Tibial artery (tissue), 4 donors: ENCODE measurements around the gene WDR82.

Experiments
- DNase-seq, 2 donors: peaks; one replicate each; pipeline ENCODE4 v3.0.0-alpha.2; 2019
- H3K27ac ChIP-seq, 2 donors: fragments of 200-600 bp; sonication (generic) in 1 of 2; 1 replicate in 1 of 2; 2 replicates in 1 of 2; pipeline ENCODE4 v1.5.1; 2018 to 2019; ENCODE audit warnings: mild to moderate bottlenecking in 1 of 2
- H3K27me3 ChIP-seq, 2 donors: fragments of 200-600 bp; sonication (generic) in 1 of 2; one replicate each; pipeline versions ENCODE4 v1.5.1 to v1.6.0; 2016 to 2019
- H3K36me3 ChIP-seq, 3 donors: fragments of 200-600 bp; sonication (generic) in 2 of 3; one replicate each; pipeline ENCODE4 v1.5.1; 2016 to 2019; ENCODE audit warnings: mild to moderate bottlenecking in 2 of 3
- H3K4me1 ChIP-seq, 4 donors: fragments of 200-600 bp; sonication (generic) in 2 of 4; 1 replicate in 3 of 4; 2 replicates in 1 of 4; pipeline ENCODE4 v1.5.1; 2016 to 2019
- H3K4me3 ChIP-seq, 2 donors: fragments of 200-600 bp; sonication (generic) in 1 of 2; 1 replicate in 1 of 2; 2 replicates in 1 of 2; pipeline ENCODE4 v1.5.1; 2018 to 2019; ENCODE audit warnings: mild to moderate bottlenecking in 2 of 2
- H3K9me3 ChIP-seq, 3 donors: fragments of 200-600 bp; sonication (generic) in 1 of 3; one replicate each; pipeline ENCODE4 v1.5.1; 2016 to 2019
- CTCF ChIP-seq, 2 experiments: fragments of 200-600 bp in 1 of 2; fragments of 450-650 bp in 1 of 2; IDR thresholded peaks; one replicate each; pipeline ENCODE4 v1.5.1; 2017 to 2019; ENCODE audit warnings: antibody characterized with exemption in 2 of 2, mild to moderate bottlenecking in 1 of 2, moderate library complexity in 1 of 2
- intact Hi-C: fragments of 100-400 bp; cut with DNase I; formaldehyde crosslinking; loops from one replicate; pipeline ENCODE4 v1.15.0; 2023; ENCODE audit warnings: low total_unique reads

The WDR82 gene

DNA sequence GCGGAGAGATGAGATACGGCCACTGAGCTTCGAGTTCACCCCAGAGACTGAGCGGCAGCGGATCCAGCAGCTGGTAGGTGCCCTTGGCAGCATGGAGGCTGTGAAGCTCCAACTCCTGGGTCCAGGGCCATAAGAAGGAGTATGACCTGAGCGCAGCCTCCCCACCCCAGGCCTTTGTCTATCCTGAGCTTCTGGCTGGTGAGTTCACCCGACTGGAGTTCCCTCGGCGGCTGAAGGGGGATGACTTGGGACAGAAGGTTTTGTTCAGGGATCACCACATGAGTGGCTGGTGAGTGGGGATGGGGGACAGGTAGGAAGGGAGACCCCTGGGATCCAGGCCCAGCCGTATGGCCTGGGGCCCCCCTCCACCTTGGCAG, 30.3 kb downstream of the WDR82 start:
- H3K36me3 ChIP-seq, result peaks cover 10 to 54% (median 46%) of the 10 kb centered on the region in 3 donors

DNA sequence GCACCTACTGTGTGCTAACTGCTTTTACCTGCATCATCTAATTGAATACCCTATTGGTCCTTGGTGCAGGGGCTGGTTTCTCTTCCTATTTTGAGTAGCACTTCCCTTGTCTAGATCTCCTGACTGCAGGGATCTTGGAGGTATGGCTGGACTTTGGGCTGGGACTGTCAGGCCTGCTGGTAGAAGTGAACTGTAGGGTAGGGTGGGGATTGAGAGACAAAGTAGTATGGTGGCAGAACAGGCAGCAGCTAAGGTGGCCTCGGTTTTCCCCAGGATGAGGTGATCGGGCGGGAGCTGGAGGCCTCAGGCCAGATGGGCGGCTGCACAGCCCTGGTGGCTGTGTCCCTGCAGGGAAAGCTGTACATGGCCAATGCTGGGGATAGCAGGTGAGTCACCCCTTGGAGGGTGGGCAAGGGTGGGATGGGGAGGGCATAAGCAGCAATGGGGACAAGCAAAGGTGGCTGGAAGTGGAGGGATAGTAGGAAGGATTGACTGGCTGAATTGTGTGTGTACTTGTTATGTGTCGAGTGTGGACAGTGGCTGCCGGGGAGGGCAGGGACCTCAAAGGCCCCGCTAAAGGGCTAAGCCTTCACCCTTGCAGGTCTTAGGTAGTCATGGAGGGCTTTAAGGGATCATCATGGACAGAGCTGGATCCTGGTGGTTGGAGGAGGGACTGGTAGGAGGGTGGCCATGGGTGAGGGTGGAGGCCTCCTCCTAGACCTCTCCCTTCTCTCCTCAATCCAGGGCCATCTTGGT, 30.9 kb downstream of the WDR82 start:
- H3K4me1 ChIP-seq, result peaks cover 0 to 22% (median 15%) of the 10 kb centered on the region in 4 donors
- H3K36me3 ChIP-seq, result peaks cover 10 to 49% (median 40%) of the 10 kb centered on the region in 3 donors
- no peaks in the 10 kb centered on the region for H3K27me3 ChIP-seq
- DNase-seq, result peak in 1 of 2 donors; percentile 58
- H3K9me3 ChIP-seq, result no peaks in the 10 kb centered on the region
- H3K4me3 ChIP-seq, result peak overlapping the region in 1 of 2 donors; percentile 60
- no peak overlapping the region for H3K27ac ChIP-seq
- intact Hi-C loops, result no loop called here
- no peak for TF ChIP-seq CTCF (IDR thresholded peaks at IDR 0.05)

More for the DNA sequence above, 30.3 kb downstream of the WDR82 start:
- Histone ChIP-seq H3K4me1 (peaks cover 0 to 22% (median 15%) of the 10 kb centered on the region in 4 donors), H3K27ac (no peak overlapping the region), H3K27me3 (no peaks in the 10 kb centered on the region), H3K9me3 (no peaks in the 10 kb centered on the region), H3K4me3 (no peak overlapping the region)
- peak in 1 of 2 donors; percentile 58 for DNase-seq
- intact Hi-C loops, result no loop called here
- TF ChIP-seq CTCF (IDR thresholded peaks at IDR 0.05), result no peak

DNA sequence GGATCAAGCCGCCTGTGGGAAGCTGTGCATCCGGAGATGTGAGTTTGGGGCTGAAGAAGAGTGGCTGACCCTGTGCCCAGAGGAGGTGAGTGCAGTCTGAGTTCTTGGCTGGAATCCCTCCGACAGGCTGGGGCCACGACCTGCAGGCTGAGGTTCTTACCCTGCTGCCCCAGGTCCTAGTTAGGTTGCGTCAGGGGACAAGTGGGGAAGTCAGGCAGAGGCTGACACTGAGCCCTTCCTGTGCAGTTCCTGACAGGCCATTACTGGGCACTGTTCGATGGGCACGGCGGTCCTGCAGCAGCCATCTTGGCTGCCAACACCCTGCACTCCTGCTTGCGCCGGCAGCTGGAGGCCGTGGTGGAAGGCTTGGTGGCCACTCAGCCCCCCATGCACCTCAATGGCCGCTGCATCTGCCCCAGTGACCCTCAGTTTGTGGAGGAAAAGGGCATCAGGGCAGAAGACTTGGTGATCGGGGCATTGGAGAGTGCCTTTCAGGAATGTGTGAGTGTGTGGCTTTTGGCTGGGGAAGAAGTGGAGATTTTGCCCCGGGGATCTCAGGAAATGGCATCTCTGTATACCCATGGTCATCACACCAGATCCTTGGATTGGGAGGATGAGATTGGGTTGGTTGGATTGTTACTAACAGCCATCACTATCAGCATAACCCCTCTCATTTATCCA, 31.6 kb downstream of the WDR82 start:
- no peak for TF ChIP-seq CTCF (IDR thresholded peaks at IDR 0.05)
- Histone ChIP-seq H3K4me1 (peaks cover 0 to 22% (median 15%) of the 10 kb centered on the region in 4 donors), H3K4me3 (peak overlapping the region; percentile 60 to 65), H3K9me3 (no peaks in the 10 kb centered on the region), H3K36me3 (peaks cover 7 to 41% (median 33%) of the 10 kb centered on the region in 3 donors), H3K27me3 (no peaks in the 10 kb centered on the region), H3K27ac (peak overlapping the region; percentile 80 to 92)
- DNase-seq, result peak in 1 of 2 donors; percentile 67
- intact Hi-C loops, result no loop called here

GRCh38 chr3:52246264-52246620, 32.2 kb downstream of the WDR82 start:
- Histone ChIP-seq H3K4me3 (peak overlapping the region; percentile 60 to 65), H3K36me3 (peaks cover 1 to 35% (median 27%) of the 10 kb centered on the region in 3 donors), H3K9me3 (no peaks in the 10 kb centered on the region), H3K27me3 (no peaks in the 10 kb centered on the region), H3K27ac (peak overlapping the region; percentile 80 to 92), H3K4me1 (peaks cover 0 to 22% (median 15%) of the 10 kb centered on the region in 4 donors)
- intact Hi-C loops, result no loop called here
- no peak for TF ChIP-seq CTCF (IDR thresholded peaks at IDR 0.05)
- no peak for DNase-seq

- TF ChIP-seq CTCF (IDR thresholded peaks at IDR 0.05), result no peak
- H3K27ac ChIP-seq, result peak within 1 kb of the TSS; percentile 80 to 92
- H3K36me3 ChIP-seq, result peaks cover 0 to 29% (median 20%) of the 10 kb centered on the region in 3 donors
- H3K4me1 ChIP-seq, result peaks cover 0 to 23% (median 15%) of the 10 kb centered on the region in 4 donors
- DNase-seq, result peak in 1 of 2 donors; percentile 78
- H3K27me3 ChIP-seq, result no peaks in the 10 kb centered on the region
- peak within 1 kb of the TSS; percentile 60 to 65 for H3K4me3 ChIP-seq
- no peaks in the 10 kb centered on the region for H3K9me3 ChIP-seq
- intact Hi-C loops, result no loop called here
These were observed 32.9 kb downstream of the WDR82 start, which contains the start of gene PPM1M for GRCh38 chr3:52245322-52246263. TSS of gene PPM1M (plus strand) at chr3:52245759. CDS start at chr3:52245825, 66 bp downstream.
